Retinal pigment epithelial cell (primary cell): ENCODE measurements around the gene KLHL29.

Experiments
- DNase-seq: peaks from one replicate; pipeline ENCODE4 v3.0.0-alpha.2; 2010; ENCODE audit warnings: low read depth
- H3K4me3 ChIP-seq: 2 replicates; pipeline ENCODE4 v1.5.1; 2011; ENCODE audit warnings: mild to moderate bottlenecking, low read length, control low read depth, moderate library complexity
- CTCF ChIP-seq: conservative IDR thresholded peaks from 2 replicates; pipeline ENCODE4 v1.5.1; 2011; ENCODE audit warnings: low read depth, low read length, control low read depth, inconsistent platforms

Gene KLHL29

GRCh38 chr2:23425338-23425871 is 40.4 kb downstream of the KLHL29 start:
- no peak for TF ChIP-seq CTCF
- H3K4me3 ChIP-seq: peak overlapping the region; percentile 9
- peak; percentile 65 for DNase-seq

GRCh38 chr2:23425885-23426262 is 40.9 kb downstream of the KLHL29 start:
- no peak for TF ChIP-seq CTCF
- H3K4me3 ChIP-seq: no peak overlapping the region
- peak; percentile 50 for DNase-seq

GRCh38 chr2:23426263-23426905 is 41.4 kb downstream of the KLHL29 start:
- TF ChIP-seq CTCF: no peak
- H3K4me3 ChIP-seq: no peak overlapping the region
- DNase-seq: peak; percentile 81

- TF ChIP-seq CTCF: no peak
- H3K4me3 ChIP-seq: no peak overlapping the region
- no peak for DNase-seq
Observed at GRCh38 chr2:23427350-23427749, 42.4 kb downstream of the KLHL29 start.

GRCh38 chr2:23427976-23428375 is 43.0 kb downstream of the KLHL29 start:
- TF ChIP-seq CTCF: no peak
- no peak for DNase-seq
- no peak overlapping the region for H3K4me3 ChIP-seq

GRCh38 chr2:23429036-23429435 is 44.1 kb downstream of the KLHL29 start:
- no peak overlapping the region for H3K4me3 ChIP-seq
- DNase-seq: no peak
- TF ChIP-seq CTCF: no peak

GRCh38 chr2:23430263-23430662 is 45.3 kb downstream of the KLHL29 start:
- no peak for TF ChIP-seq CTCF
- DNase-seq: peak; percentile 92
- H3K4me3 ChIP-seq: no peak overlapping the region
